ENCODE measurements around the gene TXNIP. TPM values are rescaled to one million over a fixed set of nuclear protein-coding genes. Genes with fewer than 3 reads are reported as not detected.

Gene TXNIP
- total RNA-seq, 1 donor from 2014 or later = 157 TPM

GRCh38 chr1:145960468-145961108, 35.8 kb downstream of the TXNIP start:
- Histone ChIP-seq H3K27me3 (ENCODE audit: insufficient read depth, low read length) (no peaks in the 10 kb centered on the region), H3K36me3 (ENCODE audit: insufficient read depth, low read length) (no peaks in the 10 kb centered on the region), H3K9me3 (ENCODE audit: insufficient read depth, low read depth, low read length) (no peaks in the 10 kb centered on the region), H2AFZ (ENCODE audit: low read depth, low read length) (peak overlapping the region; percentile 96), H3K4me1 (ENCODE audit: insufficient read depth, low read length) (peaks cover 45% of the 10 kb centered on the region), H3K79me2 (ENCODE audit: insufficient read depth, low read length) (peaks cover 24% of the 10 kb centered on the region), H3K9ac (ENCODE audit: low read length) (peak overlapping the region; percentile 73), H3K27ac (ENCODE audit: low read depth, low read length) (peak overlapping the region; percentile 12), H3K4me3 (ENCODE audit: insufficient read depth, low read depth, low read length) (peak overlapping the region; percentile 71), H3K4me2 (ENCODE audit: low read length) (peak overlapping the region; percentile 93), H4K20me1 (ENCODE audit: insufficient read depth, low read length) (peaks cover 4% of the 10 kb centered on the region)
- H3K4me1 Mint-ChIP-seq (ENCODE audit: low read depth, unreplicated experiment) = peaks cover 39% of the 10 kb centered on the region
- peak overlapping the region; percentile 88 for H3K27ac Mint-ChIP-seq (ENCODE audit: unreplicated experiment)
- H3K27me3 Mint-ChIP-seq (ENCODE audit: low read depth, unreplicated experiment) = no peaks in the 10 kb centered on the region
- no peaks in the 10 kb centered on the region for H3K9me3 Mint-ChIP-seq (ENCODE audit: unreplicated experiment)
- H3K4me3 Mint-ChIP-seq (ENCODE audit: unreplicated experiment) = peak overlapping the region; percentile 92
- no peaks in the 10 kb centered on the region for H3K36me3 Mint-ChIP-seq (ENCODE audit: low read depth, unreplicated experiment)
- no peak for TF ChIP-seq EZH2 (IDR thresholded peaks at IDR 0.05; ENCODE audit: insufficient read depth, low read length)
- no peak for TF ChIP-seq CTCF (IDR thresholded peaks at IDR 0.05; ENCODE audit: insufficient read depth, low read depth, low read length)
- FAIRE-seq = no peak
- DNase-seq (ENCODE audit: low read depth) = peak; percentile 39

- FAIRE-seq = no peak
- peak overlapping the region; percentile 96 for H2AFZ ChIP-seq (ENCODE audit: low read depth, low read length)
- no peak overlapping the region for H3K27ac ChIP-seq (ENCODE audit: low read depth, low read length)
- TF ChIP-seq EZH2 (IDR thresholded peaks at IDR 0.05; ENCODE audit: insufficient read depth, low read length) (no peak), CTCF (IDR thresholded peaks at IDR 0.05; ENCODE audit: insufficient read depth, low read depth, low read length) (no peak)
- no peak for DNase-seq (ENCODE audit: low read depth)
- Mint-ChIP-seq H3K4me3 (ENCODE audit: unreplicated experiment) (peak overlapping the region; percentile 92), H3K36me3 (ENCODE audit: low read depth, unreplicated experiment) (no peaks in the 10 kb centered on the region), H3K27me3 (ENCODE audit: low read depth, unreplicated experiment) (no peaks in the 10 kb centered on the region), H3K27ac (ENCODE audit: unreplicated experiment) (no peak overlapping the region), H3K9me3 (ENCODE audit: unreplicated experiment) (no peaks in the 10 kb centered on the region), H3K4me1 (ENCODE audit: low read depth, unreplicated experiment) (peaks cover 42% of the 10 kb centered on the region)
- peak overlapping the region; percentile 93 for H3K4me2 ChIP-seq (ENCODE audit: low read length)
- peaks cover 48% of the 10 kb centered on the region for H3K4me1 ChIP-seq (ENCODE audit: insufficient read depth, low read length)
- peak overlapping the region; percentile 71 for H3K4me3 ChIP-seq (ENCODE audit: insufficient read depth, low read depth, low read length)
- peaks cover under 1% of the 10 kb centered on the region for H3K36me3 ChIP-seq (ENCODE audit: insufficient read depth, low read length)
- no peaks in the 10 kb centered on the region for H3K27me3 ChIP-seq (ENCODE audit: insufficient read depth, low read length)
- no peaks in the 10 kb centered on the region for H3K9me3 ChIP-seq (ENCODE audit: insufficient read depth, low read depth, low read length)
- peaks cover 9% of the 10 kb centered on the region for H4K20me1 ChIP-seq (ENCODE audit: insufficient read depth, low read length)
- peak overlapping the region; percentile 73 for H3K9ac ChIP-seq (ENCODE audit: low read length)
- H3K79me2 ChIP-seq (ENCODE audit: insufficient read depth, low read length) = peaks cover 27% of the 10 kb centered on the region
Observed at GRCh38 chr1:145959957-145960467, 36.4 kb downstream of the TXNIP start.

- no peak overlapping the region for H3K9ac ChIP-seq (ENCODE audit: low read length)
- H4K20me1 ChIP-seq (ENCODE audit: insufficient read depth, low read length) = peaks cover 15% of the 10 kb centered on the region
- no peak overlapping the region for H2AFZ ChIP-seq (ENCODE audit: low read depth, low read length)
- FAIRE-seq (no peak), DNase-seq (ENCODE audit: low read depth) (no peak)
- TF ChIP-seq EZH2 (IDR thresholded peaks at IDR 0.05; ENCODE audit: insufficient read depth, low read length) (no peak), CTCF (IDR thresholded peaks at IDR 0.05; ENCODE audit: insufficient read depth, low read depth, low read length) (no peak)
- H3K4me3 ChIP-seq (ENCODE audit: insufficient read depth, low read depth, low read length) = no peak overlapping the region
- Mint-ChIP-seq H3K27me3 (ENCODE audit: low read depth, unreplicated experiment) (no peaks in the 10 kb centered on the region), H3K36me3 (ENCODE audit: low read depth, unreplicated experiment) (no peaks in the 10 kb centered on the region), H3K4me3 (ENCODE audit: unreplicated experiment) (peak overlapping the region; percentile 92), H3K4me1 (ENCODE audit: low read depth, unreplicated experiment) (peaks cover 41% of the 10 kb centered on the region), H3K9me3 (ENCODE audit: unreplicated experiment) (no peaks in the 10 kb centered on the region), H3K27ac (ENCODE audit: unreplicated experiment) (no peak overlapping the region)
- peaks cover 5% of the 10 kb centered on the region for H3K36me3 ChIP-seq (ENCODE audit: insufficient read depth, low read length)
- peaks cover 47% of the 10 kb centered on the region for H3K4me1 ChIP-seq (ENCODE audit: insufficient read depth, low read length)
- no peak overlapping the region for H3K4me2 ChIP-seq (ENCODE audit: low read length)
- peaks cover 31% of the 10 kb centered on the region for H3K79me2 ChIP-seq (ENCODE audit: insufficient read depth, low read length)
- H3K27me3 ChIP-seq (ENCODE audit: insufficient read depth, low read length) = no peaks in the 10 kb centered on the region
- no peak overlapping the region for H3K27ac ChIP-seq (ENCODE audit: low read depth, low read length)
- H3K9me3 ChIP-seq (ENCODE audit: insufficient read depth, low read depth, low read length) = no peaks in the 10 kb centered on the region
Observed at GRCh38 chr1:145959333-145959732, 37.0 kb downstream of the TXNIP start.

Data from astrocyte (in vitro differentiated cells and primary cell).